Amniotic epithelial cell (primary cell): ENCODE results near the gene ASTE1.
A peak's percentile ranks its signal among the peaks of the same experiment; 100 is the strongest.
"Not testable (repeated sequence)": the region's sequence is repeated elsewhere in the genome, so short reads cannot be mapped to it uniquely, and the experiment has no call there.

Experiments
- DNase-seq: peaks from one replicate; pipeline ENCODE4 v3.0.0-alpha.2; 2010; ENCODE audit warnings: low read depth

Gene ASTE1

DNA sequence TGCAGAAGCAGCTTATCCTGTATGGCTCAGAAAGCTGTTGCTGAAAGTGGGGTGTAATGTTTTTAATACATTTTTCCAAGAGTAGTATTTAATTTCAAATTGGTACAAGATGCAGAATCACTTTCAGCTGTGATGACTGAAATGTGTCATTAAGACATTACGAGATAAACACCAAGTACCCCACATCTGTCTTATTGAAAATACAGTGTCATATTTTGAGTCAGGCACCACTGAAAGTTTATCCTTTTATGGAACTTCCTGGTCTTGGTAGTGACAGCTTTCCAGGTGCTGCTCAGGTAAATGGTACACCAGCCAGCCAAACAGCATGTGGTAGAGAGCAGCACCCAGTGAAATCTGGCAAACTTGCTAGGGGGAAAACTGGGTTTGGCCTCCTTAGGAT is 16.9 kb downstream of the ASTE1 start:
- no peak for DNase-seq

DNA sequence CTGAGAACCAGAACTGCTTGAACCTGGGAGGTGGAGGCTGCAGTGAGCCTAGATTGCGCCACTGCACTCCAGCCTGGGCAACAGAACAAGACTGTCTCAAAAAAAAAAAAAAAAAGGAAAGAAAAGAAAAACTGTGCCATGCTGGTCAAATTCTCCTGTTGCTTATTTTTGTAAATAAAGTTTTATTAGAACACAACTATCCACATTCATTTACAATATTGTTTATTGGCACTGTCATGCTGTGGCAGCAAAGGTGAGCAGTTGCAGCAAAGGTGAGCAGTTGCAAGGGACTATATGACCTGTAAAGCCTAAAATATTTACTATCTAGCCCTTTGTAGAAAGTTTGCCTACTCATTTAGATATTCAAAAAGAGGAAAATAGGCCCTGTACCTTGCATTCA is 18.3 kb downstream of the ASTE1 start:
- no peak for DNase-seq

DNA sequence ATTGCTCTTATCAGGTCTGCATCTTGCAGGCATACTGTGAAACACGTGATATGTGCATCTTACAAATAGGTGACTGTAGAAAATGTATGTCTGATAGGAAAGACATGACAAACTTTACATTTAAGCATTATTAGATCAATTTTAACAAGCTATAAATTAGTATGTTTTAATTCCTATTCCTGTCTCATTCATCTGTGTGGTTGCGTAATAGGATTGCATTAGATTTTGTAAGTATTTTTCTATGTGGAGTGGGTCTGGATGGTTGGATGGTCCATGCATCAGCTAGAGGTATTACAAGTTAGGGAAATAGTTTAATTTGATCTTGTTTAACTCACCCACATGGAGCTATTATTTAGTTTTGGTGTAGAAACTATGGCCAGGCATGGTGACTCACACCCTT is 18.8 kb downstream of the ASTE1 start:
- DNase-seq = peak; percentile 42

DNA sequence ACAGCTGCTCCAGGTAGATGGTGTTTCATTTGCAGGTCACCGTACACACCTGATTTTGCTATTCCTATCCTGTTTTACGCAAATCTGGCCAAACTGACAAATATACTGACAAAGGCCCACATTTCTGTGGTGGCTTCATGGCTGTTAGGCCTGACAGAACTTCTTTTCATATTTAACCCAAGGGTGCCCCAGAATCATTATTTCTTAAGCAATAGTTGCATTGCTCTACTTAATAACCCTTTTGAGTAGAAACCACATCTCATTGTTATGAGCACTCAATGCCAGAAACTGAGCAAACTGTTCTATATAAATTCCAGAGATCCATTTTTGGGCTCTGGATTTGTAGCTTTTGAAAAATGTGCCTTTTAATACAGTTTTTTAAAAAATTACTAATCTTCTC is 19.4 kb downstream of the ASTE1 start:
- DNase-seq = no peak

DNA sequence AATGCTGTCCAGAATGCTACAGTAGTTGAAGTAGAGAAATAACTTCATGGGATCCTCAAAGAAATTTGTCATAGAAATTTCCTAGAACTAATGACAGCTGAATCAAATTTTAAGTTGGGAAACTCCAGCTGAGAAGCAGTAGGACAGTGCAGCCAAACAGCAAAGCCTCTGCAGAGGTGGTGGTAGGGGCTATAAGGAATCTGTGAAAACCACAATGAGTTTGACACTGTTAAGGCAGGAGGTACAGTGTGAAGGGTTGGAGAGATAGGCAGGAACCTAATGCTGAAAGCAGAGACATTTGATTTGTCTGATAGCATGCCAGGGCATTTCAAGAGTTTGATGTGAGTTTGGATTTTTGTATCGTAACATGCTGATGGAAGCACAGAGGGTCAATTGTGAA is 22.0 kb downstream of the ASTE1 start:
- no peak for DNase-seq

DNA sequence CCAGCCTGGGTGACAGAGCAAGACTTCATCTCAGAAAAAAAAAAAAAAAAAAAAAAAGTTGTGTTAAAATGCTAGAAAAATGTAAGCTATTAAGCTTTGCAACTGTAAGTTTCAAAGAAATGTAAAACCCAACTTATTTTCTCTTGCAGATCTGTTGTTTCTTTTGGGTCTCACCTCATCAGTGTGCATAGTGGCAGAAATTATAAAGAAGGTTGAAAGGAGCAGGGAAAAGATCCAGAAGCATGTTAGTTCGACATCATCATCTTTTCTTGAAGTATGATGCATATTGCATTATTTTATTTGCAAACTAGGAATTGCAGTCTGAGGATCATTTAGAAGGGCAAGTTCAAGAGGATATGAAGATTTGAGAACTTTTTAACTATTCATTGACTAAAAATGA is 25.6 kb downstream of the ASTE1 start:
- no peak for DNase-seq

DNA sequence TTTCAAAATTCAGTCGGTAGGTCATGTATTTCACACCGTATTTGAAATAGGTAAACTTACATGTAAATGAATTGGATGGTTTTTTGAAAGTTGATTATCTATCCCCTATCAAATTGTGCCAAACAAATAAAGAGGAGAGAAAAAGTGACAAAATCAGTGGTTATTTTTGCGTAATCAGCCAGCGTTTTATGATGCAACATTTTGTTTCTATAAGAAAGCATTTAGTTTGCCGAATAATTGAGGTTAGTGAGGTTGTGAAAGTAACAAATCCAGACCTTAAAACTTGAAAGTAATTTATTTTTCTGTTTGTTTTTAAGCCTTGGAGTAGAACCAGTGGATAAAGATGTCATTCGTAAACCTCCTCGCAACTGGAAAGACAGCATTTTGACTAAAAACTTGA is 29.3 kb downstream of the ASTE1 start:
- DNase-seq = peak; percentile 87

DNA sequence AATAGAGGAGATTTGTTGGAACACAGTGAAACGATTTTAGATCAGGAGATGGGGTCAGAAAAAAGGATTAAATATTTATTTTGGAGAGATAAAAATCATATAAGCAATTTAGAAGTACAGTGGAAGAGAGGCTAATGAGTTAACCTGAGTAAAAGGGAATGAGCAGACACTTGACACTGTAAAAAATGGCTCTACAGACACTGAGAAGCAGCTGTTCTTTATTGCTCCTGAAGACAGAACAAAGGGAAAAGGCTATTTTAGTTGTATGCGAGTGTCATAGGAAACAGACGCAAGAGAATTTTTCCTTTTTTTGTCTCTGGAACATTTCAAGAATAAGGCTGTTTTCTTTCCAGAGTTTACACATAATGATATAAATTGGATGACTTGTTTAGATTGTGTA is 34.3 kb downstream of the ASTE1 start:
- DNase-seq = no peak

DNA sequence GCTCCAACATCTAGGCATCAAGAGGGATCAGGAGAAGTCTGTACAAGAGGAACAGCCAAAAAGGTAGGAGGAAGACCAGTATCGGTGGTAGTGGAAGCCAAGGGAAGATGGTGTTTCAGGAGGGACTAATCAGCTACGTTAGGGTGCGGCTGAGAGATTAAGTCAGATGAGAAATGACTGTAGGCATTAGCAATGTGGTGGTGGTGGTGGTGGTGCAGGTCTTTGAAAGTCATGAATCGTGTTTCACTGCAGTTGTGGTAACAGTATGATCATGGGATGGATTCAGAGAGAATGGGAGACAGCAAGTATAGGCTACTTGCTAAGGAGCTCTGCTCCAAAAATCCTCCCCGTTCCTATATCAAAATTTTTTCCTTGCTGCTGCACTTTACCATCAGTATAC is 35.5 kb downstream of the ASTE1 start:
- DNase-seq = no peak

DNA sequence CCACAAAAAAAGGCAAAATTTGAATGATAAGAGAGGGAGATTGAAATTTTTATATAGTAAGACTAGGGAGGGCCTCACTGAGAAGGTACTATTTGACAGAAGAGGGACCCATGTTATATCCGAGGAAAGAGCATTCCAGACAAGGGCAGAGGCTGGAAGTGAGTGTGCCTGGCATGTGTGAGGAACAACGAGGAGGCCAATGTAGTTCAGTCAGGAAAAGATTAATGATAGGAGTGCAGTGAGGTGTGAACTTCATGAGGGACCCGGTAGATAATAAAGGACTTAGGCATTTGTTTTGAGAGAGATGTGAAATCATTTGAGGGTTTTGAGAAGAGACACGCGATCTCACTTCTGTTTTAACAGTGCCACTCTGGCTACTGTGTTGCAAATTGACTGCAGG is 36.3 kb downstream of the ASTE1 start:
- no peak for DNase-seq

DNA sequence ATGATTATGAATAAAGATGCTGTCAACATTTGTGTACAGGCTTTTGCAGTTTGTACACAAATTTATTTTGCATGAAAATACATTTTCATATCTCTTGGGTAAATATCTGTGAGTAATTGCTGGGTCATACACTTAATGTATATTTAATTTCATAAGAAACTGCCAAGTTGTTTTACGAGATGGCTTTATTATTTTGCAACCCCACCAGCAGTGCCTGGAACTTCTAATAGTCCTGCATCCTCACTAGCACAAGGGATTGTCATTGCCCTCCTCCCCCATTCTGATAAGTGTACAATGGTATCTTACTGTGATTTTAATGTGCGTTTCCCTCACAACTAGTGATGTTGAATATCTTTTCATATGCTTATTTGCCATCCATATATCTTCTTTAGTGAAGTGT is 45.2 kb downstream of the ASTE1 start:
- DNase-seq = no peak

DNA sequence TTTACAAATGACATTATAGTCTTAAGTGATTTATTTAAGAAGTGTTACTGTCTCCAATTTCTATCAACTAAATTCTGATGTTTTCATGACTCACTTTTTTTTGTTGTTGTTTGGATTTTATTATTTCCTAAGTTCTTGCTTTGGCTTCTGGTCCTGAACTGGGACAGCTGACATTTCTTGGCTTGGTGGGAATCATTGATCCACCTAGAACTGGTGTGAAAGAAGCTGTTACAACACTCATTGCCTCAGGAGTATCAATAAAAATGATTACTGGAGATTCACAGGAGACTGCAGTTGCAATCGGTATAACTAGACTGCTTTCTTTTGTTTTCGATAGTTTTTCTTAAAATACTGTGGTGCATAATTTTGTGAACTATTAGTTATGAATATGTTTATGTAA is 47.5 kb downstream of the ASTE1 start:
- no peak for DNase-seq

DNA sequence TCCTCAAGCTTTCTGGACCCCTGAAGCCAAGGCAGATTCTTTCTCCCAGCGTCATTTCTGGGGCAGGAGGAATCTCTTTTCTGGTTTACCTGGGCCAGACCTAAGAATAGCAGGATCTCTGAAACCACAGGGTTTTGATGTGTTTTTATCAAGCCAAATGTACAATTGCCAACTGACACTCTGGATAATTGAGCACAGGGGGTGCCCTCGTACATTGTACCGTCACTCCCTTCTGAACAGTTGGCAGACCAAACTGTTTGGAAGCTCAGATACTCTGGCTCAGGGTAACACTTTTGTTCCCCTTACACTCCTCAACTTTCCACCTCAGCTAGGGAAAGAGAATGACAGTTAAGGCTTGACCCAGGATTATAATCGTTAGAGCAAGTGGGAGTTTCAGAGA is 49.9 kb downstream of the ASTE1 start:
- DNase-seq = no peak

DNA sequence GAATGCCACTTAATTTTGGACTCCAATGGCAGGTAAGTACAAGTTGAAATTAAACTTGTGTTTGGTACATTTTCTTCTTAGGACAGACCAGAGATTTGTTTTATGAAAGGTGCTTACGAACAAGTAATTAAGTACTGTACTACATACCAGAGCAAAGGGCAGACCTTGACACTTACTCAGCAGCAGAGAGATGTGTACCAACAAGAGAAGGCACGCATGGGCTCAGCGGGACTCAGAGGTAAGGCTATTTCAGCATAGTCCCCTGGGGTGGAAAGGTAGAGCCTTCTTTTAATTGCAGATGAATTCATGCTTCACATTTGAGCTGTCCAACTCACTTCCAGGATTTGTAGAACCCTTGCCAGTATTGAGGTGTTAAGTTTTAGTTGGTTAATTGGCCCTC is 51.4 kb downstream of the ASTE1 start:
- DNase-seq = no peak

DNA sequence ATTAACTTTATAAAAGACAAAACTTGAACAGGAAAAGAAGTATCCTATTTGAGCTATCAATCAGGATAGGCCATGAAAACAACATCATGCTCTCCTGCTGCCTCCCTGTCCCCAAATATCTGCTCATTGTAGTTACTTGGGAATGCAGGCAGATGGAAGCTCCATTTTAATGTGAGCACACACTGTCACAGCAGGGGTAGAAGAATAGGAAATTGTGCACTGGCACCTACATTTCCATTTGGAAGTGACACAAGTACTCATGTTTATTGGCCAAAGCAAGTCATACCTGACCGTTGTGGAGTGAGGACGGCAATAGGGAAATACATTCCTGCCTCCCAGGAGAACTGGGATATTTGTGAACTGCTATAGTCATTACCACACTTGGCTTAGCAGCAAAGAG is 52.4 kb downstream of the ASTE1 start:
- no peak for DNase-seq

DNA sequence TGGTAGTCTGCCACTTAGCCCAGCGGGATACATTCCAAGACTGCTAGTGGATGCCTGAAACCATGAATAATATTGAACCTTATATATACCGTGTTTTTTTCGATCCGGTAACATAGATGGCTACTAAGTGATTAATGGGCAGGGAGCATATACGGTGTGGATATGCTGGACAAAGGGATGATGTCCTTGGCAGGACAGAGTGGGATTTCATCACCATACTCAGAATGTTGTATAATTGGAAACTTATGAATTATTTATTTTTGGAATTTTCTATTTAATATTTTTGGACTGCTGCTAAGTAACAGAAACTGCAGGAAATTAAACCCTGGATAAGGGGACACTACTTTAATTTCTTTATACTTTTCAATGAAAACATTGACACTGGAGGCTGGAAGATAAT is 53.2 kb downstream of the ASTE1 start:
- DNase-seq = no peak

DNA sequence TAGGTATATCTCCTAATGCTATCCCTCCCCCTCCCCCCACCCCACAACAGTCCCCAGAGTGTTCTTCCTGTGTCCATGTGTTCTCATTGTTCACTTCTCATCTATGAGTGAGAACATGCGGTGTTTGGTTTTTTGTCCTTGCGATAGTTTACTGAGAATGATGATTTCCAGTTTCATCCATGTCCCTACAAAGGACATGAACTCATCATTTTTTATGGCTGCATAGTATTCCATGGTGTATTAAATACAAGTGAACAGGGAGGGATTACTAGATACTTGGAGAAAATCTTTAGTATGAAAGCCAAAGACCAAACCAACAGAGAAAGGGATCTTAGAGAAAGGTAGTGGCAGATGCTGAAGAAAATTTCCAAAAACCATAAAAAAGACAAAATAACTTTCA is 54.0 kb downstream of the ASTE1 start:
- DNase-seq = not testable (repeated sequence)

DNA sequence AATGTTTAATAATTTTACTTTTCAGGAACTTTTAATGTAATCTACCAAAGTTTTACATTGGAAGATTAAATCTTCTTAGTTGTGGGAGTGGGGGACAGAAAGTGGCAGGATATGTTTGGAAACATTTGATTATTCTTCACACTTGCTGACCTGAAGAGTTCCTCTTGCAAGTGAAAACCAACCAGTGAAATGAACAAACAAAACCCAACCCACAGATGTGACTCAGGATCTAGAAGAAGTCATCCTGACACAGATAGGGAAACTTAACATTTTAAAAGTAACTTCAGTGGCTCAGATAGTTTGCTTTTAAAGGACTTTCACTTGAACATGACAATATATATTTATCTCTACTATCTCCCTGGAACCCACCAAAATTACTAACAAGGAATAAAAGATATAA is 55.4 kb downstream of the ASTE1 start:
- DNase-seq = peak; percentile 24

DNA sequence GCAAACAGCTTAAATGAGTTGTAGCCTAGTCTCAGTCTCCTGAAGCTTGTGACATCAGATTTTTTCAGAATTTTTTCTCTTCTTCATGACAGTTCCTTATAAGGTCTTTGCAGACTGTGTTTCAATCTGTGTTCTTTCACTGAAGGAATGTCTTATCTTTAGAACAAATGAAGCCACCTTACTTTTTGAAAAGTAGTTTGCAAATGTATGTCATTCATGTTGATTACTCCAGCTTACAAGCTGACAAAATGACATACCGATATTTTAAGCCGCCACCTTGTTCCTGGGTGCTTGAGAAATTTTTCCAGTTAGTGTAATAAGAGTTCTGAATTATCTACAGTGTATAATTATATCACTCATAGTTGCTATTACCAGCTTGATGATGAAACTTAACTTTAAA is 57.0 kb downstream of the ASTE1 start:
- peak; percentile 9 for DNase-seq

DNA sequence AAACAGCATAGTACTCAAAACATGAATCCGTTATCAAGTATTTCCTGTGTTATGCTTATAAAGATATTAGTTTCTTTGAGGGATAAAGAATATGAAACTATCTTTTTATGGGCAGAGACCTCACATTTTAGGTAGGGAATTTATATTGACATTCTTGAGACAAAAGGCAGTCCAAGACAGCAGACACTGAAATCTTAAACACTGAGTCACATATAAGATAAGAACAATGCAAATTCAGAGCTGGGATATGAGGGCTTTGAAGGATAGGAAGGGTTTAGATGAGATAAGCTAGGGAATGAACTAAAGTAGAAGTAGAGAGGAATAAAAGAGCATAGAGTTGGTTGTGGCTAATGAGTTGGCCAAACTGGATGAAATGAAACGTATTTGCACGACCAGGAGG is 58.4 kb downstream of the ASTE1 start:
- DNase-seq = peak; percentile 82

DNA sequence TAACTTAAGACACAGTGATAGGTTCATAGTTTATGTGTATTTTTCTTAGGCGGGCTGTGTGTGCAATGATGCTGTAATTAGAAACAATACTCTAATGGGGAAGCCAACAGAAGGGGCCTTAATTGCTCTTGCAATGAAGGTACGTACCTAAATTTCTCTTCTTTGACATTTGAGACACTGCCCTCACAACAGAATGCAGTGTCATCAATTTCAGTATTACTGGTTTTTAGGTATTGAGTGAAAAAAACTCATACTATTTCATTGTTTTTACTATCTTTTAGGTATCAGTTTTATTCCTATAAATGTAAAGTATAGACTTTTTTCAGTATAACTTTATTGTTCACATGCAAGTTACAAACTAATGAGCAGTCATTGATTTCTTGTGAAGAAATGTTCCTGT is 59.3 kb downstream of the ASTE1 start:
- no peak for DNase-seq

DNA sequence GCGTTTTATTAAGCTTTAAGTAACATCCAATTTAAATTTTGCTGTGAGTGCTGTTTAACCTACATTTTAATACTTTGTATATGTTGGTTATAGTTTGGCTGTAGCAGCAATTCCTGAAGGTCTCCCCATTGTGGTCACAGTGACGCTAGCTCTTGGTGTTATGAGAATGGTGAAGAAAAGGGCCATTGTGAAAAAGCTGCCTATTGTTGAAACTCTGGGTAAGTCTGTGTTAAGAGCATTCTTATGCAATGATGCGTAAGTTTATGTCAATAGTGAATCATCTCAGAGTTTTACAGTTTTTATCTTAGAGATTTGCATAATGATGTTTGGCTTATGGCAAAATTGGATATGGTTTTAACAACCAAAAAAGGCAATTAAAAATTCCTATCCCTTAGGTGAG is 62.7 kb downstream of the ASTE1 start:
- DNase-seq = peak; percentile 93
